ENCODE data around the gene CPXM1.
"Not testable (repeated sequence)": the region's sequence is repeated elsewhere in the genome, so short reads cannot be mapped to it uniquely, and the experiment has no call there.

The CPXM1 gene

GRCh38 chr20:2814587-2815051 is 14.2 kb upstream of the CPXM1 start, which contains the start of gene C20orf141:
C20orf141 (plus strand) TSS chr20:2814987; CDS start chr20:2815185, 198 bp downstream.
- H3K27me3 ChIP-seq (ENCODE audit: control insufficient read depth in 2 of 2, insufficient read depth in 2 of 2, low read length in 2 of 2) = peaks cover 3 to 4% of the 10 kb centered on the region in 2 donors

GRCh38 chr20:2814076-2814475 is 13.6 kb upstream of the CPXM1 start:
- H3K27ac ChIP-seq (ENCODE audit: low read depth in 2 of 2, low read length in 2 of 2) = no peak overlapping the region
- H3K9me3 ChIP-seq (ENCODE audit: control insufficient read depth in 2 of 2, low read length in 2 of 2) = peaks cover 0 to 4% of the 10 kb centered on the region in 2 donors
- H3K27me3 ChIP-seq (ENCODE audit: control insufficient read depth in 2 of 2, insufficient read depth in 2 of 2, low read length in 2 of 2) = peaks cover 3% of the 10 kb centered on the region in 2 donors
- H3K36me3 ChIP-seq (ENCODE audit: control insufficient read depth in 2 of 2, insufficient read depth in 2 of 2, low read length in 2 of 2) = no peaks in the 10 kb centered on the region
- no peak overlapping the region for H3K4me3 ChIP-seq (ENCODE audit: low read length in 2 of 2)
- no peaks in the 10 kb centered on the region for H3K4me1 ChIP-seq (ENCODE audit: control insufficient read depth in 2 of 2, insufficient read depth in 2 of 2, low read length in 2 of 2)
- H3K9ac ChIP-seq (ENCODE audit: low read depth in 1 of 2, low read length in 2 of 2) = no peak overlapping the region

More at GRCh38 chr20:2814587-2815051, 14.2 kb upstream of the CPXM1 start, which contains the start of gene C20orf141:
- H3K27ac ChIP-seq (ENCODE audit: low read depth in 2 of 2, low read length in 2 of 2) = no peak within 1 kb of the TSS
- H3K9me3 ChIP-seq (ENCODE audit: control insufficient read depth in 2 of 2, low read length in 2 of 2) = peaks cover 0 to 4% of the 10 kb centered on the region in 2 donors
- H3K9ac ChIP-seq (ENCODE audit: low read depth in 1 of 2, low read length in 2 of 2) = no peak within 1 kb of the TSS
- H3K36me3 ChIP-seq (ENCODE audit: control insufficient read depth in 2 of 2, insufficient read depth in 2 of 2, low read length in 2 of 2) = no peaks in the 10 kb centered on the region
- no peak within 1 kb of the TSS for H3K4me3 ChIP-seq (ENCODE audit: low read length in 2 of 2)
- no peaks in the 10 kb centered on the region for H3K4me1 ChIP-seq (ENCODE audit: control insufficient read depth in 2 of 2, insufficient read depth in 2 of 2, low read length in 2 of 2)

GRCh38 chr20:2812189-2812588 is 11.8 kb upstream of the CPXM1 start:
- H3K9ac ChIP-seq (ENCODE audit: low read depth in 1 of 2, low read length in 2 of 2) = no peak overlapping the region
- no peaks in the 10 kb centered on the region for H3K4me1 ChIP-seq (ENCODE audit: control insufficient read depth in 2 of 2, insufficient read depth in 2 of 2, low read length in 2 of 2)
- peaks cover 1 to 4% of the 10 kb centered on the region in 2 donors for H3K27me3 ChIP-seq (ENCODE audit: control insufficient read depth in 2 of 2, insufficient read depth in 2 of 2, low read length in 2 of 2)
- H3K4me3 ChIP-seq (ENCODE audit: low read length in 2 of 2) = no peak overlapping the region
- no peaks in the 10 kb centered on the region for H3K36me3 ChIP-seq (ENCODE audit: control insufficient read depth in 2 of 2, insufficient read depth in 2 of 2, low read length in 2 of 2)
- H3K27ac ChIP-seq (ENCODE audit: low read depth in 2 of 2, low read length in 2 of 2) = no peak overlapping the region
- peaks cover 0 to 4% of the 10 kb centered on the region in 2 donors for H3K9me3 ChIP-seq (ENCODE audit: control insufficient read depth in 2 of 2, low read length in 2 of 2)

- Histone ChIP-seq H3K9me3 (ENCODE audit: control insufficient read depth in 2 of 2, low read length in 2 of 2) (peaks cover 0 to 4% of the 10 kb centered on the region in 2 donors), H3K36me3 (ENCODE audit: control insufficient read depth in 2 of 2, insufficient read depth in 2 of 2, low read length in 2 of 2) (no peaks in the 10 kb centered on the region), H3K9ac (ENCODE audit: low read depth in 1 of 2, low read length in 2 of 2) (no peak overlapping the region), H3K27ac (ENCODE audit: low read depth in 2 of 2, low read length in 2 of 2) (peak overlapping the region in 1 of 2 donors; percentile 9), H3K4me3 (ENCODE audit: low read length in 2 of 2) (no peak overlapping the region), H3K27me3 (ENCODE audit: control insufficient read depth in 2 of 2, insufficient read depth in 2 of 2, low read length in 2 of 2) (peaks cover 7 to 12% of the 10 kb centered on the region in 2 donors), H3K4me1 (ENCODE audit: control insufficient read depth in 2 of 2, insufficient read depth in 2 of 2, low read length in 2 of 2) (peaks cover 0 to 3% of the 10 kb centered on the region in 2 donors)
These were observed 9.3 kb upstream of the CPXM1 start for GRCh38 chr20:2809690-2810089.

- H3K9ac ChIP-seq (ENCODE audit: low read depth in 1 of 2, low read length in 2 of 2); H3K9me3 ChIP-seq (ENCODE audit: control insufficient read depth in 2 of 2, low read length in 2 of 2); H3K27ac ChIP-seq (ENCODE audit: low read depth in 2 of 2, low read length in 2 of 2); H3K4me3 ChIP-seq (ENCODE audit: low read length in 2 of 2); H3K4me1 ChIP-seq (ENCODE audit: control insufficient read depth in 2 of 2, insufficient read depth in 2 of 2, low read length in 2 of 2); H3K36me3 ChIP-seq (ENCODE audit: control insufficient read depth in 2 of 2, insufficient read depth in 2 of 2, low read length in 2 of 2): not testable (repeated sequence)
- H3K27me3 ChIP-seq (ENCODE audit: control insufficient read depth in 2 of 2, insufficient read depth in 2 of 2, low read length in 2 of 2) = peaks cover 7 to 12% of the 10 kb centered on the region in 2 donors
These were observed 7.5 kb upstream of the CPXM1 start for GRCh38 chr20:2807929-2808328.

GRCh38 chr20:2807019-2807418 is 6.6 kb upstream of the CPXM1 start:
- Histone ChIP-seq H3K36me3 (ENCODE audit: control insufficient read depth in 2 of 2, insufficient read depth in 2 of 2, low read length in 2 of 2) (no peaks in the 10 kb centered on the region), H3K4me3 (ENCODE audit: low read length in 2 of 2) (no peak overlapping the region), H3K27me3 (ENCODE audit: control insufficient read depth in 2 of 2, insufficient read depth in 2 of 2, low read length in 2 of 2) (peaks cover 7 to 12% of the 10 kb centered on the region in 2 donors), H3K9ac (ENCODE audit: low read depth in 1 of 2, low read length in 2 of 2) (no peak overlapping the region), H3K27ac (ENCODE audit: low read depth in 2 of 2, low read length in 2 of 2) (no peak overlapping the region), H3K4me1 (ENCODE audit: control insufficient read depth in 2 of 2, insufficient read depth in 2 of 2, low read length in 2 of 2) (peaks cover 0 to 3% of the 10 kb centered on the region in 2 donors), H3K9me3 (ENCODE audit: control insufficient read depth in 2 of 2, low read length in 2 of 2) (no peaks in the 10 kb centered on the region)

- no peaks in the 10 kb centered on the region for H3K9me3 ChIP-seq (ENCODE audit: control insufficient read depth in 2 of 2, low read length in 2 of 2)
- H3K36me3 ChIP-seq (ENCODE audit: control insufficient read depth in 2 of 2, insufficient read depth in 2 of 2, low read length in 2 of 2) = no peaks in the 10 kb centered on the region
- H3K4me3 ChIP-seq (ENCODE audit: low read length in 2 of 2) = no peak overlapping the region
- H3K27ac ChIP-seq (ENCODE audit: low read depth in 2 of 2, low read length in 2 of 2) = no peak overlapping the region
- H3K4me1 ChIP-seq (ENCODE audit: control insufficient read depth in 2 of 2, insufficient read depth in 2 of 2, low read length in 2 of 2) = peaks cover 0 to 3% of the 10 kb centered on the region in 2 donors
- no peak overlapping the region for H3K9ac ChIP-seq (ENCODE audit: low read depth in 1 of 2, low read length in 2 of 2)
- H3K27me3 ChIP-seq (ENCODE audit: control insufficient read depth in 2 of 2, insufficient read depth in 2 of 2, low read length in 2 of 2) = peaks cover 10 to 14% of the 10 kb centered on the region in 2 donors
These were observed 5.9 kb upstream of the CPXM1 start for GRCh38 chr20:2806351-2806701.

- Histone ChIP-seq H3K4me1 (ENCODE audit: control insufficient read depth in 2 of 2, insufficient read depth in 2 of 2, low read length in 2 of 2) (peaks cover 0 to 3% of the 10 kb centered on the region in 2 donors), H3K9me3 (ENCODE audit: control insufficient read depth in 2 of 2, low read length in 2 of 2) (no peaks in the 10 kb centered on the region), H3K27ac (ENCODE audit: low read depth in 2 of 2, low read length in 2 of 2) (no peak overlapping the region), H3K36me3 (ENCODE audit: control insufficient read depth in 2 of 2, insufficient read depth in 2 of 2, low read length in 2 of 2) (no peaks in the 10 kb centered on the region), H3K9ac (ENCODE audit: low read depth in 1 of 2, low read length in 2 of 2) (no peak overlapping the region), H3K27me3 (ENCODE audit: control insufficient read depth in 2 of 2, insufficient read depth in 2 of 2, low read length in 2 of 2) (peaks cover 15 to 17% of the 10 kb centered on the region in 2 donors), H3K4me3 (ENCODE audit: low read length in 2 of 2) (no peak overlapping the region)
These were observed 5.4 kb upstream of the CPXM1 start for GRCh38 chr20:2805689-2806350.

GRCh38 chr20:2804852-2805688 is 4.6 kb upstream of the CPXM1 start:
- no peaks in the 10 kb centered on the region for H3K9me3 ChIP-seq (ENCODE audit: control insufficient read depth in 2 of 2, low read length in 2 of 2)
- H3K4me1 ChIP-seq (ENCODE audit: control insufficient read depth in 2 of 2, insufficient read depth in 2 of 2, low read length in 2 of 2) = peaks cover 0 to 5% of the 10 kb centered on the region in 2 donors
- no peak overlapping the region for H3K4me3 ChIP-seq (ENCODE audit: low read length in 2 of 2)
- peaks cover 17 to 23% of the 10 kb centered on the region in 2 donors for H3K27me3 ChIP-seq (ENCODE audit: control insufficient read depth in 2 of 2, insufficient read depth in 2 of 2, low read length in 2 of 2)
- no peak overlapping the region for H3K9ac ChIP-seq (ENCODE audit: low read depth in 1 of 2, low read length in 2 of 2)
- no peaks in the 10 kb centered on the region for H3K36me3 ChIP-seq (ENCODE audit: control insufficient read depth in 2 of 2, insufficient read depth in 2 of 2, low read length in 2 of 2)
- H3K27ac ChIP-seq (ENCODE audit: low read depth in 2 of 2, low read length in 2 of 2) = no peak overlapping the region
